Measurements from ENCODE around the gene GOLGA8M. TPM values are rescaled to one million over a fixed set of nuclear protein-coding genes. Genes with fewer than 3 reads are reported as not detected.

GOLGA8M gene, protein sequence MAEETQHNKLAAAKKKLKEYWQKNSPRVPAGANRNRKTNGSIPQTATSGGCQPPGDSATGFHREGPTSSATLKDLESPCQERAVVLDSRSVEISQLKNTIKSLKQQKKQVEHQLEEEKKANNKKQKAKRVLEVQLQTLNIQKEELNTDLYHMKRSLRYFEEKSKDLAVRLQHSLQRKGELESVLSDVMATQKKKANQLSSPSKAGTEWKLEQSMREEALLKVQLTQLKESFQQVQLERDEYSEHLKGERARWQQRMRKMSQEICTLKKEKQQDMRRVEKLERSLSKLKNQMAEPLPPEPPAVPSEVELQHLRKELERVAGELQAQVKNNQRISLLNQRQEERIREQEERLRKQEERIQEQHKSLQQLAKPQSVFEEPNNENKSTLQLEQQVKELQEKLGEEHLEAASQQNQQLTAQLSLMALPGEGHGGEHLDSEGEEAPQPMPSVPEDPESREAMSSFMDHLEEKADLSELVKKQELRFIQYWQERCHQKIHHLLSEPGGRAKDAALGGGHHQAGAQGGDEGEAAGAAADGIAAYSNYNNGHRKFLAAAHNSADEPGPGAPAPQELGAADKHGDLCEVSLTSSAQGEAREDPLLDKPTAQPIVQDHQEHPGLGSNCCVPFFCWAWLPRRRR
- total RNA-seq (ENCODE audit: low replicate concordance), result 0.23 and 0.45 TPM in 2 replicates

DNA sequence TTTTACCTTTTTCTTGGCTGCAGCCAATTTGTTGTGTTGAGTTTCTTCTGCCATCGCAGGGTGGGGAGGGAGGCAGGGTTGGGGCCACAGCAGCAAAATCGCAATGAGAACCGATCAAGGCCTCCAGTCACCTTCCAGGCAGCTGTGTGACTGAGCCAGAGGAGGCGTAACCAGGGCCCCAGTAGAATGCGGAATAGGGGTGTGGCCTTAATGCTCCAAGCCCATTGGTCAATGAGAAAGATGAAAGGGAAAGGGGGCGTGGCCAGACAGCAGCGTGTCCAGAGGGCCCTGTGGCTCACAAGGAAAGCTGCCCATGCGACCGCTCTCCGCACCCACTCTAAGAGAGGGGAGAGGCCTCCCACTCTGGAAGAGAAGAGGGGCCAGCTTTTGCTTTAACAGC lies at the start of gene GOLGA8M:
GOLGA8M (minus strand) TSS at position 152 of the 400 bp plus-strand sequence; CDS start at position 54, 98 bp downstream.

Other genes with a start within 250 kb of the GOLGA8M start
- gene GOLGA8G, start 179.4 kb downstream of the GOLGA8M start, total RNA-seq (ENCODE audit: low replicate concordance), result not detected in 2 replicates
- gene GOLGA6L25, start 158.9 kb downstream of the GOLGA8M start, total RNA-seq (ENCODE audit: low replicate concordance), result not detected in 2 replicates
- gene GOLGA6L7, start 136.2 kb upstream of the GOLGA8M start, total RNA-seq (ENCODE audit: low replicate concordance), result not detected in 2 replicates
- gene APBA2, start 173.6 kb upstream of the GOLGA8M start, total RNA-seq (ENCODE audit: low replicate concordance), result 20.4 and 20.6 TPM in 2 replicates

Measured in smooth muscle cell of the coronary artery (primary cell).